Activated naive CD4-positive, alpha-beta T cell treated with anti-CD3 and anti-CD28 coated beads, Interleukin-2, amount 50 U/mL, for 72 hours (primary cell): ENCODE measurements around the gene GMNN. TPM values are rescaled to one million over a fixed set of nuclear protein-coding genes. Genes with fewer than 3 reads are reported as not detected.
"Not testable (repeated sequence)": the region's sequence is repeated elsewhere in the genome, so short reads cannot be mapped to it uniquely, and the experiment has no call there.

ENCODE experiments used
- ATAC-seq, 2 donors: fragments of 150-1000 bp; cut with Tn5 transposase; 2 replicates each; pipeline ENCODE4 v1.10.0; 2021; ENCODE audit warnings: mild to moderate bottlenecking in 2 of 2, moderate library complexity in 2 of 2
- DNase-seq, 2 donors: peaks; one replicate each; pipeline ENCODE4 v3.0.0; 2021 to 2022; ENCODE audit warnings: low spot score in 2 of 2
- H3K27ac Mint-ChIP-seq, 2 donors: one replicate each; pipeline ENCODE4 v1.8.0; 2022; ENCODE audit warnings: mild to moderate bottlenecking in 2 of 2, mixed read lengths in 2 of 2
- H3K36me3 Mint-ChIP-seq, 2 donors: one replicate each; pipeline ENCODE4 v1.8.0; 2022; ENCODE audit warnings: mixed read lengths in 2 of 2
- H3K9me3 Mint-ChIP-seq, 2 donors: one replicate each; pipeline ENCODE4 v1.8.0; 2022; ENCODE audit warnings: mixed read lengths in 2 of 2
- total RNA-seq, 2 donors: library from RNA; stranded (reverse); gene quantifications; one replicate each; pipeline ENCODE4 v1.2.3, GENCODE V29; 2022

The GMNN gene
- total RNA-seq, 2 donors from 2014 or later = 68.7 to 109 TPM

DNA sequence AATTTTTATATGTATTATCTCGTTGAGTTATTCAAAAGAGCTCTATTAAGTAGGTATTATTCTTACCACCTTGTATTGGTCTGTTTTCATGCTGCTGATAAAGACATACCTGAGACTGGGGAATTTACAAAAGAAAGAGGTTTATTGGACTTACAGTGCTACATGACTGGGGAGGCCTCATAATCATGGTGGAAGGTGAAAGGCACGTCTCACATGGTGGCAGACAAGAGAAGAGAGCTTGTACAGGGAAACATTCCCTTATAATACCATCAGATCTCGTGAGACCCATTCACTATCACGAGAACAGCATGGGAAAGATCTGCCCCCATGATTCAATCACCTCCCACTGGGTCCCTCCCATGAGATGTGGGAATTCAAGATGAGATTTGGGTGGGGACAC, 20.4 kb upstream of the GMNN start:
- ATAC-seq, H3K9me3 Mint-ChIP-seq, DNase-seq, H3K36me3 Mint-ChIP-seq, H3K27ac Mint-ChIP-seq: not testable (repeated sequence)

DNA sequence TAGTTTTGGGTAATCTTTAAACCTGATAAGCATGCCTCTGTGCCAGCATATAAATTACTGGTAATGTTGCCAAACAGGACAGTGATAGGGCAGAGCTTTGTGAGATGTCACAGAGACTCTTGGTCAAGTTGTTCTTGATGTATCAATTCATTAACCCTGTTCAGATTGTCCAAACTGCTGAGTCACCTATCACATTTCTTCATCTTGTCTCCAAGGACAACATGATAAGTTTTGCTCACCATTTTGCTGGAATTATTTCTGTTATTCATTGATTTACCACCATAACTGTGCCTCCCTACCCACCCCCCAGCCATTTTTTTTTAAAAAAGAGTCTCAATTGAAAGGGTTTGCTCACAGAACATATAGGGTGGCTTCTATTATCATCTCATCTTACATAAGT, 19.5 kb upstream of the GMNN start:
- Mint-ChIP-seq H3K27ac (no peak overlapping the region), H3K9me3 (peaks cover 0 to 7% of the 10 kb centered on the region in 2 donors), H3K36me3 (peaks cover 0 to 9% of the 10 kb centered on the region in 2 donors)
- DNase-seq = no peak
- ATAC-seq = no peak

DNA sequence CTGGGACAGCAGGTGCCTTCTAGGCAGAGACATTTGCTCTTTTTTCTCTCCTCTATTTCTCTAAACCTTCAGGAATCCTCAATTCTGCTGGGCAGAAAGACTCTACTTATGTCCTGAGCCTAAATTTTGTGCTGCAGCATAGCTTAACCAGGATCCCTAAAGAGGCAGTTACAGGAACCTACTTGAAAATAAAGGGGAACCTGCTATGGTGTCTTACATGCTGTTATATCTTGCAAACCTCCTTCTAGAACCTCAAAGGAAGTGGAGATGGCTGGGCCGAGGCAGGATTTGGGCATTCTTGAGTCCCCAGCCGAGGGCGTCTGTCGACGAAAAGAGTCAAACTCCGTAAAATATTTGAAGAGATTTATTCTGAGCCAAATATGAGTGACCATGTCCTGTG, 17.1 kb upstream of the GMNN start:
- Mint-ChIP-seq H3K36me3 (no peaks in the 10 kb centered on the region), H3K27ac (no peak overlapping the region), H3K9me3 (no peaks in the 10 kb centered on the region)
- no peak for ATAC-seq
- DNase-seq = no peak

DNA sequence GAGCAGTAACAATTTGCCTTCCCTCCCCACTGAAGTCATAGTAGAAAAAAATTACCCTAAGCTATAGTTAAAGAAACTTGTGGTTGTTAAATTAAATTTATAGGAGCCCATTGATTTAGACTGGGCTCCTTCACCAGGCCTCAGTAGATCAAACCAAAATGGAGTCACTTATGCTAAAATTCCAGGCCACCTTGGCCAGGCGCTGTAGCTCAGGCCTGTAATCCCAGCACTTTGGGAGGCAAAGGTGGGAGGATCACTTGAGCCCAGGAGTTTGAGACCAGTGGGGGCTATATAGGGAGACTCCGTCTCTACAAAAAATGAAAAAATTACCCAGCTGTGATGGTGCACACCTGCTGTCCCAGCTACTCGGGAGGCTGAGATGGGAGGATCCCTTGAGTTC, 15.0 kb upstream of the GMNN start:
- no peak overlapping the region for H3K27ac Mint-ChIP-seq
- no peaks in the 10 kb centered on the region for H3K9me3 Mint-ChIP-seq
- DNase-seq (no peak), ATAC-seq (no peak)
- H3K36me3 Mint-ChIP-seq = no peaks in the 10 kb centered on the region

DNA sequence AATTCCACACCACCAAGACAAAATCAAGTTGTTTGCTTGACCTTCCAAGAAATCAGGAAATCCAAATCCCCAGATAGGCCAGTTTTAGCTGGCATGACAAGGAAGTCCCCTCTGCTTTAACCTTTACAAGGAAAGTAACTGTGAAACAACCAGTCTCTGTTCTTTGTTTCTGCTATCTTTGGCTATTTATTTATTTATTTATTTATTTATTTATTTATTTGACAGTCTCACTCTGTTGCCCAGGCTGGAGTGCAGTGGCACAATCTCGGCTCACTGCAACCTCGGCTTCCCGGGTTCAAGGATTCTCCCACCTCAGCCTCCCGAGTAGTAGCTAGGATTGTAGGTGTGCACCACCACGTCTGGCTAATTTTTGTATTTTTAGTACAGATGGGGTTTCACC, 14.5 kb upstream of the GMNN start:
- no peak for DNase-seq
- ATAC-seq = no peak
- Mint-ChIP-seq H3K9me3 (no peaks in the 10 kb centered on the region), H3K27ac (no peak overlapping the region), H3K36me3 (no peaks in the 10 kb centered on the region)

DNA sequence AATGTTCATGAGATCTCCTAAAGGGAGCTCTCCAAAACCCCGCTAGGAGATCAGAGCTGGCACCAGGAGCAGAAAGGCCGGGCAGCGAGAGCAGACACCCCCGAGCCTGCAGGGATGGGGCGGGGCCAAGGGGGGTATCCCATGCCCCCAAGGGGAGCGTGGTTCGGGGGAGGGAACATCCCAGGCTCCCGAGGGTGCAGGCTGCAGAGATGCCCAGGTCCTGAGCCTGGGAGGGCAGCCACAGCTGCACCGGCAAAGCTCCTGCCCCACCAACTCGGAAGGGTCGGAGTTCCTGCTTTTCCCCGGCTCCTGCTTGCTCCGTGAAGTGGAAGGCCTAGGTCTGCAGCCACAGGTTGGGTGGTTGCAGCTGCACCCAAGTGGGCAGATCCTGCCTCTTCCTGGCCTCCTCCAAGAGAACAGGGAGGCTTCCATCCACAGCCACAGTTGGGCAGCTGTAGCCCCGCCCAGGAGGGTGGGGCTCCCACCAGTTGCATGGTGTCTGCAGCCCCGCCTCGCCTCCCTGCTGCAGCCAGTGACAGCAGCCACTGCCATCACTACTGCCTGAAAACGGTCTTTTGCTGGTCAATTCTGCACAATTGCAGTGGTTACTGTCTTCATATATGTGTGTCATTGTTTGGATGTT, 13.4 kb upstream of the GMNN start:
- no peaks in the 10 kb centered on the region for H3K9me3 Mint-ChIP-seq
- ATAC-seq (peak in 1 of 2 donors; percentile 38), DNase-seq (no peak)
- no peak overlapping the region for H3K27ac Mint-ChIP-seq
- no peaks in the 10 kb centered on the region for H3K36me3 Mint-ChIP-seq

DNA sequence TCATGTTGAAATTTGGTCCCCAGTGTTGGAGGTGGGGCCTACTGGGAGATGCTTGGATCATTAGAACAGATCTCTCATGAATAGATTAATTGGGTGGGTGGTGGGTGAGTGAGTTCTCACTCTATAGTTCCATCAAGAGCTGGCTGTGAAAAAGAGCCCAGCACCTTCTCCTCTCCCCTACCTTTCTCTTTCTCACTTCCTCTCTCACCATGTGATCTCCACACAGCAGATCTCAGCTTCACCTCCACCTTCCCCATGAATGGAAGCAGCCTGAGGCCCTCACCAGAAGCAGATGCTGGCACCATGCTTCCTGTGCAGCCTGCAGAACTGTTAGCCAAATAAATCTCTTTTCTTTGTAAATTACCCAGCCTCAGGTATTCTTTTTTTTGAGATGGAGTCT, 12.9 kb upstream of the GMNN start:
- ATAC-seq (no peak), DNase-seq (no peak)
- Mint-ChIP-seq H3K36me3 (no peaks in the 10 kb centered on the region), H3K27ac (no peak overlapping the region), H3K9me3 (no peaks in the 10 kb centered on the region)

DNA sequence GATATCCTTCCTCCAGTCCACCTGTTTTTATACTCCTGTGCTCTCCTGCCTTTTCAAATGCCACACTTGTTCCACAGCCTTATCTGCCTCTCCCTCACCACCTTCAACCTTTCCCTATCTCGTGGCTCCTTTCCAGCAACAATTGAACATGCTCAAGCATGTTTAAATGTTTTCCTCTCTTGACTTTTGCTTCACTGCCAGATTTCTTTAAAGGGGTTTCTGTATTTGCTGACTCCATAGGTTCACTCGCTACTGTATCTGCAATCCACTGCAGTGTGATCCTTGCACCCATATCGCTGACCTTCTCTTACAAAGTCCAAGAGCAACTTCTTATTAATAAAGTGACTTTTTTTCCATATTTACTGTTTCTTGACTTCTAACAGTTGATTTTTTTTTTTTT, 11.2 kb upstream of the GMNN start:
- no peaks in the 10 kb centered on the region for H3K36me3 Mint-ChIP-seq
- H3K9me3 Mint-ChIP-seq = no peaks in the 10 kb centered on the region

DNA sequence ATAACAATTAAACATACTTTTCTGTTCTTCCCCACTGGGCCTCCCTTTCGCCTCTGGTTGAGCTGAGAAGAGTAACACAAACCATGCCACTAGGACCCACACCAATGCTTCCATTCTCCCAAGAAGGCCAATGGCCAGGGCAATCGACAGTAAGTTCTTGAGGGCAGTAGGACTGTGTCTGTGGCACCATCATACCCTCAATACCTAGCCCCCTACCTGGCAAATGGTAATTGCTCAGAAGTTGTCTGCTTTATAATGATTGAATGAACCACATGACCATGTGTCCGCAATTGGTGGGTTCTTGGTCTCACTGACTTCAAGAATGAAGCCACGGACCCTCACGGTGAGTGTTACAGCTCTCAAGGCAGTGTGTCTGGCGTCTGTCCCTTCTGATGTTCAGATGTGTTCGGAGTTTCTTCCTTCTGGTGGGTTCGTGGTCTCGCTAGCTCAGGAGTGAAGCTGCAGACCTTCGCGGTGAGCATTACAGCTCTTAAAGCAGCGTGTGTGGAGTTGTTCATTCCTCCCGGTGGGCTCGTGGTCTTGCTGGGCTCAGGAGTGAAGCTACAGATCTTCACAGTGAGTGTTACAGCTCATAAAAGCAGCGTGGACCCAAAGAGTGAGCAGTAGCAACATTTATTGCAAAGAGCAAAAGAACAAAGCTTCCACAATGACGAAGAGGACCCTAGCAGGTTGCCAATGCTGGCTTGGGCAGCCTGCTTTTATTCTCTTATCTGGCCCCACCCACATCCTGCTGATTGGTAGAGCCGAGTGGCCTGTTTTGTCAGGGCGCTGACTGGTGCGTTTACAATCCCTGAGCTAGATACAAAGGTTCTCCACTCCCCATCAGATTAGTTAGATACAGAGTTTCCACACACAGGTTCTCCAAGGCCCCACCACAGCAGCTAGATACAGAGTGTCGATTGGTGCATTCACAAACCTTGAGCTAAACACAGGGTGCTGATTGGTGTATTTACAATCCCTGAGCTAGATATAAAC, 9.6 kb upstream of the GMNN start:
- not testable (repeated sequence) for H3K36me3 Mint-ChIP-seq, ATAC-seq, DNase-seq, H3K9me3 Mint-ChIP-seq, H3K27ac Mint-ChIP-seq

More for the DNA sequence above, 11.2 kb upstream of the GMNN start:
- DNase-seq (no peak), ATAC-seq (no peak)
- no peak overlapping the region for H3K27ac Mint-ChIP-seq

DNA sequence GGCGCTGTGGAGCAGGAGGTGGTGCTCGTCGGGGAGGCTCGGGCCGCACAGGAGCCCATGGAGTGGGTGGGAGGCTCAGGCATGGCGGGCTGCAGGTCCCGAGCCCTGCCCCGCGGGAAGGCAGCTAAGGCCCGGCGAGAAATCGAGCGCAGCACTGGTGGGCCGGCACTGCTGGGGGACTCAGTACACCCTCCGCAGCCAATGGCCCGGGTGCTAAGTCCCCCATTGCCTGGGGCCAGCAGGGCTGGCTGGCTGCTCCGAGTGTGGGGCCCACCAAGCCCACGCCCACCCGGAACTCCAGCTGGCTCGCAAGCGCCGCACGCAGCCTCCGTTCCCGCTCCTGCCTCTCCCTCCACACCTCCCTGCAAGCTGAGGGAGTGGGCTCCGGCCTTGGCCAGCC, 8.8 kb upstream of the GMNN start:
- H3K9me3 Mint-ChIP-seq, ATAC-seq, H3K36me3 Mint-ChIP-seq, DNase-seq, H3K27ac Mint-ChIP-seq: not testable (repeated sequence)

DNA sequence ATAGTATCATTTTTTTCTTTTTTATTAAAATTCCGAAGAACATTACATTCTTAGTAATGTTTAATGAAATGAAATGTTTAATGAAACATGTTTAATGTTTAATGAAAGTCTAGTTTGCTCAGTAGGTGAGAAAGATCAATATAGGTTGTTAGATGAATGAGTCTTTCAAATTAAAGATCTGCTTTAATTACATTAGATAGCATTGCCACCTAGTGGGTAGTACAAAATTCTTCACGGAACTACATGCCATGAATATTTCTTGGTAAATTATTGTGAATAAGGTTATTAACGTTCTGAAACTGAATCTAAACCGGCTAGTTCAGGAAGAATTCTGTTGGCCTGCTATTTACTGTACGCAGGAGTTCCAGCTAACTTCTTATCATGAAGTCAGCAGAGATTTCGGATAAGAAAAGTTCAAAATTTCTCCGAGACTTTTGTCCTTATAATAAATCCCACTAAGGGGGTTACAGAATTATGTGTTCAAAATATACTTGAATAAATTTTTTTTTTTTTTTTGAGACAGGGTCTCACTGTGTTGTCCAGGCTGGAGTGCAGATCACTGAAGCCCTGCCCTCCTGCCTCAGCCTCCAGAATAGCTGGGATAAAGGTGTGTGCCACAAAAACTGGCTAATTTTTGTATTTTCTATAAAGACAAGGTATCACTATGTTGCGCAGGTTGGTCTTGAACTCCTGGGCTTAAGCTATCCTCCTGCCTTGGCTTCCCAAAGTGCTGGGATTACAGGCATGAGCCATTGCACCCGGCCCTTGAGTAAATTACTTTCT, 7.9 kb upstream of the GMNN start:
- no peak overlapping the region for H3K27ac Mint-ChIP-seq
- ATAC-seq (peak; percentile 66 to 70), DNase-seq (no peak)
- H3K36me3 Mint-ChIP-seq = no peaks in the 10 kb centered on the region
- H3K9me3 Mint-ChIP-seq = no peaks in the 10 kb centered on the region

DNA sequence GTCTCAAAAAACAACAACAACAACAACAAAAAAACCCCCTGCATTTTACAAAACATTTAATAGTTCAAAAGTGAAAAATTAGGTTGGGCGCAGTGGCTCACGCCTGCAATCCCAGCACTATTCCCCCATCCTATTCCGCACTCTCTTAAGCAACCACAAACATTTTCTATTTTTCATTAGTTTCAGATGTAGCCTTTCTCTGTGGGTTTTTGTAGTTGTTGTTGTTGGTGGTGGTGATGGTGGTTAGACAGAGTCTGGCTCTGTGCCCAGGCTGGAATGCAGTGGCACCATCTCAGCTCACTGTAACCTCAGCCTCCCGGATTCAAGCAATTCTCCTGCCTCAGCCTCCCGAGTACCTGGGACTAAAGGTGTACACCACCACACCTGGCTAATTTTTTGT, 6.4 kb upstream of the GMNN start:
- DNase-seq (no peak), ATAC-seq (no peak)
- no peak overlapping the region for H3K27ac Mint-ChIP-seq
- H3K36me3 Mint-ChIP-seq = no peaks in the 10 kb centered on the region
- no peaks in the 10 kb centered on the region for H3K9me3 Mint-ChIP-seq

DNA sequence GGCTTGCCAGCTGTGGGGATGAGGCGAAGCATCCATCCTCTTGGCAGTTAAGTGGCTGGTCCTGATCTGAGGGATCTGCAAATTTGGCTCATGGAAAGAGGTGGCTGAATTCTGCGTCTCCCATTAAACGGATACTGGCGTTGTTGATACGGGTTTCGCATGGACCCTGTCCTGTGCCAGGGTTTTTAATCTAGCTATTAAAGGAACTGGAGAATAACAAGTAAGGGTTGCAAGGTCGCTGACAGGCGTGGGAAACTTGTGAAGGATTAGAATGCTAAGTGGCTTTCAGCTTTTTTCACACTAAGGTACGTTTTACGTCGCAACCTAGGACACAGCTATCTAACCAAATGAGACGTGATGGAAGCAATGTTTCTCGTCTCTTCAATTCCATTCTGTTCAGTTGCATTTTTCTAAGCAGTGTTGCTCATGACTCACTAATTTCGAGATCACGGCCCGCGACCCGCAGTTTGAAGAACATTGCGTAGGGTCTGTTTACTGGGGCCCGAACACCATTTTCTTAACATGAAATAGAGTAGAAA, 852 bp downstream of the GMNN start:
- ATAC-seq (peak; percentile 9 to 13), DNase-seq (no peak)
- Mint-ChIP-seq H3K27ac (peak overlapping the region; percentile 89 to 99), H3K9me3 (no peaks in the 10 kb centered on the region), H3K36me3 (peaks cover 27 to 42% of the 10 kb centered on the region in 2 donors)

DNA sequence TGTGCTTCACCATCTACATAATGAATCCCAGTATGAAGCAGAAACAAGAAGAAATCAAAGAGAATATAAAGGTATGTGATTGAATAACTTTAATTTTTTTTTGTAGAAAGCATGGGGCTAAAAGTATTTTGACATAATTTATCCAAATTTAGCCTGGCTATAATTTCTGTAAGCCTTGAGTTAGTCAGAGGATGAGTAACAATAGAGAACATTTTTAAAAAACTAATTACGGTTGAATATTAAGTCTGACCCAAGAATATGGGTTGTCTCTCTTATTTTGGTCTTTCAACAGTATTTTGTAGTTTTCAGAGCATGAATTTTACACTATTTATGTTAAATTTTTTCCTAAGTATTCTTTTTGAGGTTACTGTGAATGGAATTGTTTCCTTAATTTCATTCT, 2.5 kb downstream of the GMNN start:
- no peak overlapping the region for H3K27ac Mint-ChIP-seq

DNA sequence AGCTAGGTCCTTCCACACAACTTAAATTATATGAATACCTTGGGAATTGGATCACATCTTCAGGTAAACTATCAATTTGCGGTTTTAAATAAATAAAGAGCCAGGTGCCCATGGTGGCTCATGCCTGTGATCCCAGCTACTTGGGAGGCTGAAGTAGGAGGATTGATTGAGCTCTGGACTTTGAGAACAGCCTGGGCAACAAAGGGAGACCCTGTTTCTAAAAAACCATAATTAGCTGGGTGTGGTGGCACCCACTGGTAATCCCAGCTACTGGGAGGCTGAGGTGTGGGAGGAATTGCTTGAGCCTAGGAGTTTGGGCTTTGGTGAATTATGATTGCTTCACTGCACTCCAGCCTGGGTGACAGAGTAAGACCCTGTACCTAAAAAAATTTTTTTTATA, 3.4 kb downstream of the GMNN start:
- peak overlapping the region in 1 of 2 donors; percentile 17 for H3K27ac Mint-ChIP-seq
- DNase-seq (no peak), ATAC-seq (no peak)
- peaks cover 35 to 66% of the 10 kb centered on the region in 2 donors for H3K36me3 Mint-ChIP-seq
- no peaks in the 10 kb centered on the region for H3K9me3 Mint-ChIP-seq

More for the DNA sequence above, 2.5 kb downstream of the GMNN start:
- ATAC-seq = no peak
- DNase-seq = no peak
- Mint-ChIP-seq H3K9me3 (no peaks in the 10 kb centered on the region), H3K36me3 (peaks cover 34 to 57% of the 10 kb centered on the region in 2 donors)

DNA sequence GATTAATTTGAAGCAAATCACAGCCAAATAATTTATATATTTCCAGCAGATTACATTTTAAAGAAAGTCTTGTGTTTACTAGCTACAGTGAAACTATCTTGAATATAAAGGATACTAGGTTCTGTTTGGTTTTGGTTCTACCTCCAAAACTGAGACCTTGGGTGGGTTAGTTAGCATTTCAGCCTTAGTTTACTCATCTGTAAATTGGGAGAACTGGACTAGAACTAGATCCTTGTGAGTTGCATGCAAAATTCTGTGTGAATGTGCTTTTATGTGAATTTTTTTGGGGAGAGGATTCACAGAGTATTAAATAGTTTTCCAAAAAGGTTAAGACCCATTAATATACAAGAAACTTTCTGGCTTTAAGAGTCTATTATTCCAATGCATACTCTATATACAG, 4.1 kb downstream of the GMNN start:
- ATAC-seq = no peak
- H3K36me3 Mint-ChIP-seq = peaks cover 35 to 67% of the 10 kb centered on the region in 2 donors
- DNase-seq = no peak
- H3K27ac Mint-ChIP-seq = no peak overlapping the region
- no peaks in the 10 kb centered on the region for H3K9me3 Mint-ChIP-seq
